HepG2 (cell line): Measurements from ENCODE around the gene CLDND2. TPM values are rescaled to one million over a fixed set of nuclear protein-coding genes. Genes with fewer than 3 reads are reported as not detected.

Experiments
- ARID3A ChIP-seq: IDR thresholded peaks from 2 replicates; pipeline ENCODE4 v1.6.1; 2012; ENCODE audit warnings: low read depth, low read length, improper control_type of control experiment
- EP300 ChIP-seq, 3 experiments: sonication (generic) in 1 of 3; formaldehyde crosslinking in 1 of 3; IDR thresholded peaks; 2 replicates each; pipeline versions ENCODE4 v1.5.1 to v1.6.1; 2011 to 2020; ENCODE audit warnings: low read depth in 2 of 3, low read length in 2 of 3, borderline replicate concordance in 1 of 3, improper control_type of control experiment in 1 of 3, mild to moderate bottlenecking in 1 of 3, missing genetic modification reagents in 1 of 3, moderate library complexity in 1 of 3
- HMG20B ChIP-seq: conservative IDR thresholded peaks from 2 replicates; pipeline ENCODE4 v1.6.1; 2016; ENCODE audit warnings: missing genetic modification reagents, missing compliant biosample characterization
- HMGXB4 ChIP-seq, 2 experiments: sonication (generic) in 1 of 2; formaldehyde crosslinking in 1 of 2; IDR thresholded peaks; 2 replicates each; pipeline versions ENCODE4 v1.4.0 to v1.6.1; 2018 to 2020; ENCODE audit warnings: missing genetic modification reagents in 2 of 2, borderline replicate concordance in 1 of 2, low read depth in 1 of 2, mild to moderate bottlenecking in 1 of 2, missing biosample characterization in 1 of 2
- POLR2G ChIP-seq: fragments of 200-400 bp; formaldehyde crosslinking; IDR thresholded peaks from 2 replicates; pipeline ENCODE4 v1.6.1; 2018; ENCODE audit warnings: mild to moderate bottlenecking, low read depth, low read length, moderate library complexity
- SIN3B ChIP-seq: fragments of 150-350 bp; IDR thresholded peaks from 2 replicates; pipeline ENCODE4 v1.6.1; 2014; ENCODE audit warnings: low read length
- SKIL ChIP-seq: sonication (generic); formaldehyde crosslinking; IDR thresholded peaks from 2 replicates; pipeline ENCODE4 v1.8.0; 2022; ENCODE audit warnings: missing genetic modification reagents, mild to moderate bottlenecking, moderate library complexity, borderline replicate concordance
- SP5 ChIP-seq: IDR thresholded peaks from 2 replicates; pipeline ENCODE4 v1.6.1; 2016; ENCODE audit warnings: low read depth, borderline replicate concordance
- ZNF10 ChIP-seq: sonication (generic); formaldehyde crosslinking; IDR thresholded peaks from 2 replicates; pipeline ENCODE4 v1.4.0; 2020; ENCODE audit warnings: mild to moderate bottlenecking, low read depth, missing genetic modification reagents, borderline replicate concordance
- ZNF75D ChIP-seq: sonication (generic); formaldehyde crosslinking; IDR thresholded peaks from 2 replicates; pipeline ENCODE4 v1.8.1; 2023; ENCODE audit warnings: missing genetic modification reagents, mild to moderate bottlenecking, borderline replicate concordance
- ZNF782 ChIP-seq: sonication (generic); formaldehyde crosslinking; IDR thresholded peaks from 2 replicates; pipeline ENCODE4 v1.4.0; 2020; ENCODE audit warnings: missing genetic modification reagents, mild to moderate bottlenecking, borderline replicate concordance
- ZSCAN5A ChIP-seq: sonication (generic); formaldehyde crosslinking; IDR thresholded peaks from 2 replicates; pipeline ENCODE4 v1.8.0; 2022; ENCODE audit warnings: mild to moderate bottlenecking, missing genetic modification reagents, borderline replicate concordance
- polyA plus RNA-seq, 8 experiments: library from polyadenylated mRNA; depleted of rRNA in 3 of 8; stranded (reverse) in 7 of 8; unstranded in 1 of 8; fragments of >200 nt; fragmentation: Illumina TruSeq in 4 of 8; extraction: Trizol in 4 of 8; gene quantifications; 2 replicates each; pipeline versions ENCODE4 v1.2.1 to v1.2.3, GENCODE V29; 2011 to 2016; ENCODE audit warnings: low read depth in 4 of 8, missing spikeins in 1 of 8, mixed read lengths in 1 of 8; ENCODE audit not compliant: insufficient read depth in 1 of 8
- total RNA-seq, 5 experiments: library from RNA; depleted of rRNA; stranded (reverse); fragments of >200 nt; fragmentation: Illumina TruSeq; extraction: Trizol; gene quantifications; 2 replicates each; pipeline ENCODE4 v1.2.3, GENCODE V29; 2016; ENCODE audit warnings: low read depth in 1 of 5
- TF ChIP-seq, protein P1 (sequence below): sonication (generic); formaldehyde crosslinking; IDR thresholded peaks from 2 replicates; pipeline ENCODE4 v1.4.0; 2020; ENCODE audit warnings: mild to moderate bottlenecking, missing genetic modification reagents
- TF ChIP-seq, protein P2 (sequence below): sonication (generic); formaldehyde crosslinking; IDR thresholded peaks from 2 replicates; pipeline ENCODE4 v1.8.0; 2022; ENCODE audit warnings: missing genetic modification reagents, mild to moderate bottlenecking, borderline replicate concordance

The CLDND2 gene
- total and polyA plus RNA-seq, 2 of the 13 experiments (the other 11 are each of a cell fraction or from before 2014, with no cell fraction given) = 0.84 to 1.8 TPM

DNA sequence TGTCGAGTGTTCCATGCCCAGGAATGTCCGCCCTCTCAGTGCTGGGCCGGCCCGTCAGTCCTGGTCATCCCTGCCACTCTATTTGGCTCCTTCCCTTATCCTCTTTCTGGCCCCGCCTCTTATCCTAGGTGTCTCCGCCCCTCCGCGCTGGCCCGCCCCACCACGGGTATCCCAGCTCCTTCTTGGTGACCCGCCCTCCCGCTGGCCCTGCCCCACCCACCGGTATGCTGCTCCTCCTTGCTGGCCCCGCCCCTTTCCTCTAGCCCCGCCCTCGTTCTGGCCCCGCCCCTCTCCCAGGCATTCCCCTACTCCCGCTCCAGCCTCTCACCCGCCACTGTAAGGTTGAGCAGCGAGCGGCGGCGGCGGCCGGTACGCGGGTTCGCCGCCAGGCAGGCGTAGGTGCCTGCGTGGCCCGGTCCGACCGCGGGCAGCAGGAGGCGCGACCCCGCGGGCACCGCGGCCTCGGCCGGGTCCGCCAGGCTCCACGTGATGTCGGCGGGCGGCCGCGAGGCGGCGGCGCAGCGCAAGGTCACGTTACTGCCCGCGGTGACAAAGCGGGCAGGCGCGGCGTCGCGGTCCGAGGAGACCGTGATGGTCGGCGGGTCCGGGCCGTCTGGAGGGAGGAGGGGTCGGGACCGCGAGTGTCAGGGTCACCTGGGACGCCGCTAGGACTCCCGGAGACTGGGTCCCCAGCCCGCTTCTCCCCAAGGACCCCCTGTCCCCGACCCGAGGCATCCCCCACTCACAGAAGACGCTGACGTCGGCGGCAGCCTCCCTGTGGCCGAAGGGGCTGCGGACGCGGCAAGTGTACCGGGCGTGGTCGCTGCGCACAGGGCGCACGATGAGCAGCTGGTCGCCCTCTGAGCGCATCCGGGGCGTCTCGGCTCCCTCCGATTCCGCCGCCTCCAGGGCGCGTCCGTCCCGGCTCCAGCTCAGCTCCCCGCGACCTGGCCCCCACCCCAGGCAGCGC is 28.8 kb downstream of the CLDND2 start (continued):
- TF ChIP-seq HMG20B (no peak), SP5 (CRISPR knock-in tag) (peak; percentile 15; the same call in 1 of the 2 replicates), ZNF75D (CRISPR knock-in tag) (no peak), ARID3A (no peak), SKIL (CRISPR knock-in tag) (peak; percentile 32; the same call in 1 of the 2 replicates), ZNF782 (CRISPR knock-in tag) (0 out of 2 replicates have a peak, but pooled peaks have one; percentile 4), ZSCAN5A (no peak), ZNF10 (CRISPR knock-in tag) (no peak), HMGXB4 (CRISPR knock-in tag; IDR thresholded peaks at IDR 0.05; ENCODE audit: borderline replicate concordance in 1 of 2, low read depth in 1 of 2) (0 out of 4 replicates have a peak, but pooled peaks of 1 of the 2 experiments have one; percentile 17), POLR2G (peak; percentile 46; the same call in 1 of the 2 replicates), EP300 (IDR thresholded peaks at IDR 0.05; ENCODE audit: low read depth in 2 of 2, low read length in 2 of 2) (no peak), EP300 (CRISPR knock-in tag; IDR thresholded peaks at IDR 0.05; ENCODE audit: borderline replicate concordance) (no peak), SIN3B (no peak)
- TF ChIP-seq, protein P1, sequence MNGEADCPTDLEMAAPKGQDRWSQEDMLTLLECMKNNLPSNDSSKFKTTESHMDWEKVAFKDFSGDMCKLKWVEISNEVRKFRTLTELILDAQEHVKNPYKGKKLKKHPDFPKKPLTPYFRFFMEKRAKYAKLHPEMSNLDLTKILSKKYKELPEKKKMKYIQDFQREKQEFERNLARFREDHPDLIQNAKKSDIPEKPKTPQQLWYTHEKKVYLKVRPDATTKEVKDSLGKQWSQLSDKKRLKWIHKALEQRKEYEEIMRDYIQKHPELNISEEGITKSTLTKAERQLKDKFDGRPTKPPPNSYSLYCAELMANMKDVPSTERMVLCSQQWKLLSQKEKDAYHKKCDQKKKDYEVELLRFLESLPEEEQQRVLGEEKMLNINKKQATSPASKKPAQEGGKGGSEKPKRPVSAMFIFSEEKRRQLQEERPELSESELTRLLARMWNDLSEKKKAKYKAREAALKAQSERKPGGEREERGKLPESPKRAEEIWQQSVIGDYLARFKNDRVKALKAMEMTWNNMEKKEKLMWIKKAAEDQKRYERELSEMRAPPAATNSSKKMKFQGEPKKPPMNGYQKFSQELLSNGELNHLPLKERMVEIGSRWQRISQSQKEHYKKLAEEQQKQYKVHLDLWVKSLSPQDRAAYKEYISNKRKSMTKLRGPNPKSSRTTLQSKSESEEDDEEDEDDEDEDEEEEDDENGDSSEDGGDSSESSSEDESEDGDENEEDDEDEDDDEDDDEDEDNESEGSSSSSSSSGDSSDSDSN = peak; percentile 33; the same call in 1 of the 2 replicates
- TF ChIP-seq, protein P2, sequence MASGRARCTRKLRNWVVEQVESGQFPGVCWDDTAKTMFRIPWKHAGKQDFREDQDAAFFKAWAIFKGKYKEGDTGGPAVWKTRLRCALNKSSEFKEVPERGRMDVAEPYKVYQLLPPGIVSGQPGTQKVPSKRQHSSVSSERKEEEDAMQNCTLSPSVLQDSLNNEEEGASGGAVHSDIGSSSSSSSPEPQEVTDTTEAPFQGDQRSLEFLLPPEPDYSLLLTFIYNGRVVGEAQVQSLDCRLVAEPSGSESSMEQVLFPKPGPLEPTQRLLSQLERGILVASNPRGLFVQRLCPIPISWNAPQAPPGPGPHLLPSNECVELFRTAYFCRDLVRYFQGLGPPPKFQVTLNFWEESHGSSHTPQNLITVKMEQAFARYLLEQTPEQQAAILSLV (CRISPR knock-in tag) = no peak
